NT2/D1 (cell line): ENCODE data around the gene RPTOR.

Source experiments
- SUZ12 ChIP-seq: IDR thresholded peaks from 2 replicates; pipeline ENCODE4 v1.6.1; 2011; ENCODE audit not compliant: insufficient read length, insufficient read depth; ENCODE audit errors: extremely low read depth
- YY1 ChIP-seq: IDR thresholded peaks from 2 replicates; pipeline ENCODE4 v1.6.1; 2011; ENCODE audit not compliant: insufficient read length, insufficient read depth

DNA sequence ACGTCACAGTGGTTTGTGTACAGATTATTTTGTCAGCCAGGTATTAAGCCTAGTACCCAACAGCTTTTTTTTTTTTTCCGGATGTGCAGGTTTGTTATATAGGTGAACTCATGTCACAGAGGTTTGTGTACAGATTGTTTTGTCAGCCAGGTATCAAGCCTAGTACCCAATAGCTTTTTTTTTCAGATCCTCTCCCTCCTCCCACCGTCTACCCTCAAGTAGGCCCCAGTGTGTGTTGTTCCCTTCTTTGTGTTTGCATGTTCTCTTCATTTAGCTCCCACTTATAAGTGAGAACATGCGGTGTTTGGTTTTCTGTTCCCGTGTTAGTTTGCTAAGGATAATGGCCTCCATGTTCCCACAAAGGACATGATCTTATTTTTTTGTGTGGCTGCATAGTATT lies 19.9 kb downstream of the RPTOR start:
- TF ChIP-seq SUZ12 (no peak), YY1 (no peak)
